Sigmoid colon (tissue), 4 donors: Measurements from ENCODE around the gene MRPS24.

Experiments
- CTCF ChIP-seq, 4 experiments: fragments of 450-650 bp in 3 of 4; fragments of 200-600 bp in 1 of 4; IDR thresholded peaks; one replicate each; pipeline ENCODE4 v1.5.1; 2016 to 2019; ENCODE audit warnings: antibody characterized with exemption in 4 of 4, mild to moderate bottlenecking in 3 of 4, moderate library complexity in 2 of 4
- EP300 ChIP-seq, 4 donors: sonication (generic); formaldehyde crosslinking; IDR thresholded peaks; one replicate each; pipeline ENCODE4 v1.6.1; 2017; ENCODE audit warnings: antibody characterized with exemption in 4 of 4
- POLR2AphosphoS5 ChIP-seq, 4 donors: sonication (generic); formaldehyde crosslinking; IDR thresholded peaks; one replicate each; pipeline ENCODE4 v1.6.1; 2017; ENCODE audit warnings: antibody characterized with exemption in 4 of 4

- TF ChIP-seq POLR2AphosphoS5 (IDR thresholded peaks at IDR 0.05) = no peak
- TF ChIP-seq CTCF (IDR thresholded peaks at IDR 0.05) = no peak
- TF ChIP-seq EP300 (IDR thresholded peaks at IDR 0.05) = no peak
Measured at GRCh38 chr7:43847496-43847895, 21.8 kb downstream of the MRPS24 start.
